H1 (cell line): ENCODE measurements around the gene ARHGAP15. TPM values are rescaled to one million over a fixed set of nuclear protein-coding genes. Genes with fewer than 3 reads are reported as not detected.

Experiments used
- CTCF ChIA-PET: fragments of 300-600 bp; sonication (Branson Sonifier 250); formaldehyde crosslinking; loops from one replicate; lab custom pipeline; 2021; ENCODE audit not compliant: partially characterized antibody; lab: Charles Lee
- POLR2A ChIA-PET: fragments of 300-600 bp; sonication (Branson Sonifier 250); formaldehyde crosslinking; loops from one replicate; lab custom pipeline; 2021; ENCODE audit warnings: inconsistent platforms; ENCODE audit not compliant: partially characterized antibody; lab: Charles Lee
- DNase-seq, 2 experiments: peaks; one replicate each; pipeline versions ENCODE4 v3.0.0 to v3.0.0-alpha.2; 2010 to 2022; ENCODE audit warnings: low spot score in 2 of 2, low read depth in 1 of 2, mixed read lengths in 1 of 2
- FAIRE-seq: peaks from 2 replicates; lab custom pipeline; 2011; peaks lifted over from hg19 to GRCh38; lab: Jason Lieb, UNC
- H2AFZ ChIP-seq: 2 replicates; pipeline ENCODE4 v1.8.1; 2012; ENCODE audit warnings: low read length, inconsistent platforms
- H2AK5ac ChIP-seq: 2 replicates; pipeline ENCODE4 v1.6.1; 2013; ENCODE audit warnings: low read depth, low read length
- H2BK120ac ChIP-seq: replicated peaks from 2 replicates; pipeline ENCODE3; 2013; ENCODE audit warnings: low read depth, low read length, inconsistent platforms
- H2BK12ac ChIP-seq: 2 replicates; pipeline ENCODE4 v1.6.1; 2013; ENCODE audit warnings: low read depth, low read length
- H2BK15ac ChIP-seq: 2 replicates; pipeline ENCODE4 v1.6.1; 2013; ENCODE audit warnings: low read length
- H2BK20ac ChIP-seq: 2 replicates; pipeline ENCODE4 v1.6.1; 2013; ENCODE audit warnings: low read length
- H2BK5ac ChIP-seq: 2 replicates; pipeline ENCODE4 v1.6.1; 2013; ENCODE audit warnings: low read depth, low read length
- H3K14ac ChIP-seq: 2 replicates; pipeline ENCODE4 v1.6.1; 2013; ENCODE audit warnings: inconsistent platforms; ENCODE audit not compliant: insufficient read length
- H3K18ac ChIP-seq: 2 replicates; pipeline ENCODE4 v1.6.1; 2013; ENCODE audit warnings: low read length; ENCODE audit errors: extremely low read depth
- H3K23ac ChIP-seq: 2 replicates; pipeline ENCODE4 v1.6.1; 2013; ENCODE audit warnings: inconsistent platforms; ENCODE audit not compliant: insufficient read length
- H3K23me2 ChIP-seq: 2 replicates; pipeline ENCODE4 v1.6.1; 2013; ENCODE audit warnings: low read depth, low read length
- H3K27ac ChIP-seq: 2 replicates; pipeline ENCODE4 v1.6.1; 2011; ENCODE audit warnings: low read depth, low read length, inconsistent platforms
- H3K27me3 ChIP-seq, 4 experiments: replicated peaks in 1 of 4; 1 replicate in 1 of 4; 2 replicates in 3 of 4; pipeline versions ENCODE4 v1.6.1 to v1.8.1; 2011 to 2013; ENCODE audit warnings: low read length in 3 of 4, mild to moderate bottlenecking in 3 of 4, inconsistent platforms in 2 of 4, mixed read lengths in 2 of 4, moderate library complexity in 1 of 4; ENCODE audit not compliant: control insufficient read depth in 3 of 4, insufficient read depth in 3 of 4; ENCODE audit errors: extremely low read depth in 1 of 4
- H3K36me3 ChIP-seq, 4 experiments: 2 replicates each; pipeline versions ENCODE4 v1.6.1 to v1.8.1; 2011 to 2013; ENCODE audit warnings: mild to moderate bottlenecking in 4 of 4, low read length in 3 of 4, moderate library complexity in 2 of 4, control low read depth in 1 of 4, inconsistent platforms in 1 of 4; ENCODE audit not compliant: insufficient read depth in 4 of 4, control insufficient read depth in 2 of 4
- H3K4ac ChIP-seq: replicated peaks from 2 replicates; pipeline ENCODE3; 2013; ENCODE audit warnings: low read length, low read depth, mixed read lengths, inconsistent platforms; ENCODE audit not compliant: insufficient read length
- H3K4me1 ChIP-seq, 4 experiments: replicated peaks in 1 of 4; 1 replicate in 1 of 4; 2 replicates in 3 of 4; pipeline versions ENCODE4 v1.6.1 to v1.8.1; 2011 to 2013; ENCODE audit warnings: low read length in 3 of 4, inconsistent platforms in 2 of 4, mixed read lengths in 1 of 4; ENCODE audit not compliant: insufficient read depth in 4 of 4, control insufficient read depth in 3 of 4
- H3K4me2 ChIP-seq, 2 experiments: 2 replicates each; pipeline versions ENCODE4 v1.6.1 to v1.8.1; 2011 to 2013; ENCODE audit warnings: low read depth in 2 of 2, low read length in 2 of 2, control low read depth in 1 of 2, inconsistent platforms in 1 of 2, mild to moderate bottlenecking in 1 of 2; ENCODE audit not compliant: insufficient read depth in 1 of 2
- H3K4me3 ChIP-seq, 4 experiments: fragments of 200-600, 300-600 bp in 1 of 4; sonication (generic), shearing (Covaris generic), sonication (Bioruptor Twin) in 1 of 4; 2 replicates each; pipeline versions ENCODE4 v1.5.1 to v1.8.1; 2011 to 2016; ENCODE audit warnings: low read length in 4 of 4, low read depth in 3 of 4, control low read depth in 2 of 4, inconsistent platforms in 2 of 4, mild to moderate bottlenecking in 2 of 4, mixed read lengths in 1 of 4, moderate library complexity in 1 of 4; ENCODE audit not compliant: insufficient read depth in 2 of 4; ENCODE audit errors: extremely low read depth in 1 of 4
- H3K56ac ChIP-seq: replicated peaks from 2 replicates; pipeline ENCODE3; 2013; ENCODE audit warnings: low read depth, mild to moderate bottlenecking, mixed read lengths, low read length, inconsistent platforms; ENCODE audit not compliant: insufficient read length
- H3K79me1 ChIP-seq: 2 replicates; pipeline ENCODE4 v1.6.1; 2013; ENCODE audit warnings: low read depth, low read length, control low read depth
- H3K79me2 ChIP-seq, 2 experiments: 2 replicates each; pipeline versions ENCODE4 v1.6.1 to v1.8.1; 2012 to 2013; ENCODE audit warnings: low read length in 2 of 2, mild to moderate bottlenecking in 2 of 2, inconsistent platforms in 1 of 2; ENCODE audit not compliant: insufficient read depth in 2 of 2, control insufficient read depth in 1 of 2
- H3K9ac ChIP-seq, 4 experiments: replicated peaks in 1 of 4; 1 replicate in 1 of 4; 2 replicates in 3 of 4; pipeline versions ENCODE4 v1.6.1 to v1.8.1; 2011 to 2013; ENCODE audit warnings: low read depth in 3 of 4, low read length in 3 of 4, control low read depth in 2 of 4, mild to moderate bottlenecking in 2 of 4, moderate library complexity in 2 of 4, inconsistent platforms in 1 of 4; ENCODE audit errors: extremely low read depth in 1 of 4
- H3K9me3 ChIP-seq, 2 experiments: 2 replicates each; pipeline versions ENCODE4 v1.6.1 to v1.8.1; 2012 to 2013; ENCODE audit warnings: mild to moderate bottlenecking in 2 of 2, moderate library complexity in 2 of 2, control low read depth in 1 of 2, inconsistent platforms in 1 of 2, low read depth in 1 of 2, low read length in 1 of 2, mixed read lengths in 1 of 2; ENCODE audit not compliant: insufficient read depth in 2 of 2
- H4K20me1 ChIP-seq, 2 experiments: replicated peaks in 1 of 2; 2 replicates each; pipeline versions ENCODE3 to v1.8.1; 2011 to 2013; ENCODE audit warnings: inconsistent platforms in 2 of 2, low read length in 2 of 2, mild to moderate bottlenecking in 1 of 2; ENCODE audit not compliant: insufficient read depth in 2 of 2, control insufficient read depth in 1 of 2
- H4K5ac ChIP-seq: 2 replicates; pipeline ENCODE4 v1.6.1; 2013; ENCODE audit warnings: low read length, low read depth, mixed read lengths, inconsistent platforms; ENCODE audit not compliant: insufficient read length
- H4K8ac ChIP-seq: 2 replicates; pipeline ENCODE4 v1.8.0; 2013; ENCODE audit warnings: mild to moderate bottlenecking, moderate library complexity, low read length, inconsistent platforms; ENCODE audit not compliant: insufficient read depth; ENCODE audit errors: extremely low read depth
- H4K91ac ChIP-seq: replicated peaks from 2 replicates; pipeline ENCODE3; 2013; ENCODE audit warnings: low read length, mixed read lengths, inconsistent platforms; ENCODE audit not compliant: insufficient read length
- RAD21 ChIP-seq, 2 experiments: IDR thresholded peaks in 1 of 2; conservative IDR thresholded peaks in 1 of 2; 2 replicates each; pipeline ENCODE4 v1.6.1; 2011; ENCODE audit warnings: low read depth in 2 of 2, low read length in 2 of 2, improper control_type of control experiment in 1 of 2, inconsistent platforms in 1 of 2, mild to moderate bottlenecking in 1 of 2, moderate library complexity in 1 of 2
- WGBS, 2 experiments: shearing (Covaris generic) in 1 of 2; methylation state at CpG; one replicate each; pipeline versions ENCODE4 v1.1.6 to v1.1.7; 2013 to 2015; ENCODE audit warnings: low lambda C conversion rate in 2 of 2, mixed read lengths in 2 of 2, inconsistent platforms in 1 of 2, low coverage in 1 of 2, missing lambda C conversion rate in 1 of 2; ENCODE audit not compliant: insufficient replicate concordance in 2 of 2, insufficient coverage in 1 of 2, insufficient read length in 1 of 2; ENCODE audit errors: extremely low coverage in 1 of 2, missing lambda C conversion rate in 1 of 2; 5-methylcytosine and 5-hydroxymethylcytosine counted together
- polyA plus RNA-seq, 7 experiments: library from polyadenylated mRNA; depleted of rRNA in 3 of 7; stranded (reverse) in 5 of 7; unstranded in 2 of 7; fragments of >200 nt in 5 of 7; fragments of 200-250 nt in 2 of 7; gene quantifications; 1 replicate in 5 of 7; 2 replicates in 1 of 7; 4 replicates in 1 of 7; pipeline versions ENCODE4 v1.2.1 to v1.2.3, GENCODE V29; 2011 to 2013; ENCODE audit warnings: missing spikeins in 2 of 7, mixed read lengths in 2 of 7
- total RNA-seq: library from RNA; stranded (reverse); fragmentation: NEBNext Ultra II Directional; extraction: Animal tissue kit (Norgen Biotek cat#: 25700); gene quantifications from 2 replicates; pipeline ENCODE4 v1.2.1, GENCODE V29; 2021

ARHGAP15 gene
- total and polyA plus RNA-seq, 2 of the 8 experiments (the other 6 are each of a cell fraction or from before 2014, with no cell fraction given): not detected

DNA sequence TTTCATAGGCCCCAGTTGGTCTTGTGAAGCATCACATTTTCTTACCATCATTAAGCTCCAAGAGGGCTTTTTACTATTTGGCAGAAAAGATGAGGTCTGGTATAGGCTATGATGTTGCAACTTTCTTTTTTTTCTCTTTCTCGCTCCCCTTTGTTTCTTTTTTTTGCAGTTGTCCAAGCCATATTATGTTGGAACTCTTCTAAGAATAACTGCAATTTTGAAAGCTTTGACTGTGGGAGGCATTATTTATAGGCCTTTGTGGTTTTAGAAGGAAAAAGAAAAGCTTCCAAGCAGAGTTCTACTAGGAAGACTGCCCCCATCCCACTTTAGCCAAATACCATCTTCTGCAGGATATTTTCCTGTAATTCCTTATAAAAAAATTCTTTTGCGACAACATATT is 571.6 kb downstream of the ARHGAP15 start:
- Histone ChIP-seq H4K5ac (no peak overlapping the region), H3K4ac (no peak overlapping the region), H3K36me3 (no peaks in the 10 kb centered on the region), H2BK5ac (no peak overlapping the region), H3K9ac (no peak overlapping the region), H3K4me1 (no peaks in the 10 kb centered on the region; a peak in 1 of 7 replicates), H3K79me1 (no peaks in the 10 kb centered on the region), H3K9me3 (no peaks in the 10 kb centered on the region), H3K4me2 (no peak overlapping the region), H2AFZ (no peak overlapping the region), H3K27me3 (no peaks in the 10 kb centered on the region), H3K27ac (no peak overlapping the region), H3K23me2 (no peaks in the 10 kb centered on the region), H3K18ac (no peak overlapping the region), H2BK20ac (no peak overlapping the region), H4K91ac (no peak overlapping the region), H4K8ac (no peak overlapping the region), H3K79me2 (no peaks in the 10 kb centered on the region), H3K14ac (no peak overlapping the region), H2BK15ac (no peak overlapping the region), H2BK120ac (no peak overlapping the region), H3K4me3 (no peak overlapping the region), H2AK5ac (no peak overlapping the region), H3K23ac (no peak overlapping the region), H4K20me1 (no peaks in the 10 kb centered on the region), H2BK12ac (no peak overlapping the region), H3K56ac (no peak overlapping the region)
- ChIA-PET POLR2A (no interaction called here), CTCF (interaction anchor here (0.8 to 1.4 kb wide), 2 partner anchors 11 to 14 kb away, joined by 3 to 12 read pairs; no protein-coding TSS in a partner anchor)
- no peak for FAIRE-seq
- TF ChIP-seq RAD21 (IDR thresholded peaks at IDR 0.05 in 1 of 2, conservative IDR thresholded peaks at IDR 0.05 in 1 of 2; ENCODE audit: low read depth in 2 of 2, low read length in 2 of 2): no peak
- no peak for DNase-seq
- WGBS, 2 experiments: 93% methylated on average over 2 of the region's 2 CpGs; no CpG with 5 or more reads in 1 of the 2 experiments
